Measurements from ENCODE around the gene TMED10. TPM values are rescaled to one million over a fixed set of nuclear protein-coding genes. Genes with fewer than 3 reads are reported as not detected.

Gene TMED10
- polyA plus RNA-seq, 1 of the 3 experiments (the other 2 are of a cell fraction): 168 TPM

DNA sequence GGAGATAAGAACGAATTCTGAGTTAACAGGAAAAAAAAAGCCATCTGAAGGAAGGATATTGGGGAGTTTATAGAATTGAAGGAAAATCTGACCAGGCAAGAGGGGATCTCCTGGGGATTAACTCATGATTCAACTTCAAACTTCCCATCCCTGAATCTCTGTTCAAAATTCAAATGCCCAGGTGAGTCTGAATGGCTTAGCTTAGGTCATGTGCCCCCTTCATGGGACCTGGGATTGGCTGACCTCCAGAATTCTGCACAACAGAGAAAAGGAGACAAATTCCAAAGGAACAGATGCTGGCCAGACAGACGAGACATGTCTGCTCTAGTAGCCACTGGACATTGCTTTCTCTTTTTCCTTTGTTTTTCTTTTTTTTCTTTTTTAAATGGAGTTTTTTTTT lies 26.2 kb upstream of the TMED10 start:
- Histone ChIP-seq H3K36me3 (replicated peaks in 1 of 2; ENCODE audit: control insufficient read depth in 1 of 2, insufficient read depth in 2 of 2, low read length in 1 of 2) (no peaks in the 10 kb centered on the region), H3K9ac (no peak overlapping the region), H3K9me3 (no peaks in the 10 kb centered on the region), H2AFZ (ENCODE audit: low read depth) (no peak overlapping the region), H3K4me3 (ENCODE audit: low read depth in 2 of 2, low read length in 1 of 2) (no peak overlapping the region), H3K27me3 (ENCODE audit: insufficient read depth) (no peaks in the 10 kb centered on the region), H3K79me2 (ENCODE audit: insufficient read depth) (no peaks in the 10 kb centered on the region), H3K4me2 (no peak overlapping the region), H3K9me2 (no peaks in the 10 kb centered on the region), H3F3A (replicated peaks; ENCODE audit: insufficient read depth) (no peaks in the 10 kb centered on the region), H4K20me1 (ENCODE audit: insufficient read depth) (no peaks in the 10 kb centered on the region), H3K4me1 (ENCODE audit: control insufficient read depth in 1 of 2, insufficient read depth in 2 of 2, low read depth in 1 of 2, low read length in 1 of 2) (peaks cover 0 to 11% of the 10 kb centered on the region in 2 experiments; a peak in 1 of 4 replicates), H3K27ac (ENCODE audit: low read depth in 2 of 2, low read length in 1 of 2) (no peak overlapping the region)
- WGBS (ENCODE audit: low lambda C conversion rate): 51% methylated on average over 2 of the region's 2 CpGs
- ChIA-PET CTCF (interaction anchor here (0.8 kb wide), 1 partner anchor 19 kb away, joined by 3 read pairs; no protein-coding TSS in a partner anchor), POLR2A (no interaction called here)
- TF ChIP-seq JUND (IDR thresholded peaks at IDR 0.05) (no peak), POLR2AphosphoS5 (IDR thresholded peaks at IDR 0.05; ENCODE audit: low read depth, low read length) (no peak)
- TF ChIP-seq, protein P1, sequence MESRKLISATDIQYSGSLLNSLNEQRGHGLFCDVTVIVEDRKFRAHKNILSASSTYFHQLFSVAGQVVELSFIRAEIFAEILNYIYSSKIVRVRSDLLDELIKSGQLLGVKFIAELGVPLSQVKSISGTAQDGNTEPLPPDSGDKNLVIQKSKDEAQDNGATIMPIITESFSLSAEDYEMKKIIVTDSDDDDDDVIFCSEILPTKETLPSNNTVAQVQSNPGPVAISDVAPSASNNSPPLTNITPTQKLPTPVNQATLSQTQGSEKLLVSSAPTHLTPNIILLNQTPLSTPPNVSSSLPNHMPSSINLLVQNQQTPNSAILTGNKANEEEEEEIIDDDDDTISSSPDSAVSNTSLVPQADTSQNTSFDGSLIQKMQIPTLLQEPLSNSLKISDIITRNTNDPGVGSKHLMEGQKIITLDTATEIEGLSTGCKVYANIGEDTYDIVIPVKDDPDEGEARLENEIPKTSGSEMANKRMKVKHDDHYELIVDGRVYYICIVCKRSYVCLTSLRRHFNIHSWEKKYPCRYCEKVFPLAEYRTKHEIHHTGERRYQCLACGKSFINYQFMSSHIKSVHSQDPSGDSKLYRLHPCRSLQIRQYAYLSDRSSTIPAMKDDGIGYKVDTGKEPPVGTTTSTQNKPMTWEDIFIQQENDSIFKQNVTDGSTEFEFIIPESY (IDR thresholded peaks at IDR 0.05; ENCODE audit: borderline replicate concordance, low read depth): no peak
- DNase-seq: no peak

DNA sequence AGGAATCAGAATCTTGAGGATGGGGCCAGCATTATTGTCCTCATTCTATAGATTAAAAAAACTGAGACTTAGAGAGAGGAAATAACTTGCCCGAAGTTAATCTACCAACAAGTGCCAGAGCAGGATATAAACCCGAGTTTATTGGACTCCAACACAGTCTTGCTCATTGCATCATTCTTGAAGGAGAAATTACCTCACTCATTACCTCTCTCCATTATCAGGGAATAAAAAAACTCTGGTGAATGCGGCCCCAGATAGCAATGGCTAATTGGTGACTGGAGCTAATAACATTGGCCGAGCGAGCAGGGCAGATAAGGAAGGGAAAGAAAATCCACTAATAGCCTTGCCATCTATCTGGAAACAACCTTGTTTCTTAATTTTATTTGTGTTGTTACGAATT lies 24.7 kb upstream of the TMED10 start:
- ChIA-PET POLR2A (no interaction called here), CTCF (no interaction called here)
- H3F3A ChIP-seq (replicated peaks; ENCODE audit: insufficient read depth): no peaks in the 10 kb centered on the region
- no peak overlapping the region for H2AFZ ChIP-seq (ENCODE audit: low read depth)
- no peaks in the 10 kb centered on the region for H3K36me3 ChIP-seq (replicated peaks in 1 of 2; ENCODE audit: control insufficient read depth in 1 of 2, insufficient read depth in 2 of 2, low read length in 1 of 2)
- H3K79me2 ChIP-seq (ENCODE audit: insufficient read depth): no peaks in the 10 kb centered on the region
- peak; percentile 34 for DNase-seq
- WGBS (ENCODE audit: low lambda C conversion rate): 68% methylated on average over 6 of the region's 6 CpGs
- H3K27ac ChIP-seq (ENCODE audit: low read depth in 2 of 2, low read length in 1 of 2): no peak overlapping the region
- no peaks in the 10 kb centered on the region for H3K27me3 ChIP-seq (ENCODE audit: insufficient read depth)
- peaks cover 0 to 11% of the 10 kb centered on the region in 2 experiments; a peak in 1 of 4 replicates for H3K4me1 ChIP-seq (ENCODE audit: control insufficient read depth in 1 of 2, insufficient read depth in 2 of 2, low read depth in 1 of 2, low read length in 1 of 2)
- no peaks in the 10 kb centered on the region for H3K9me2 ChIP-seq
- H3K9ac ChIP-seq: no peak overlapping the region
- no peak overlapping the region for H3K4me3 ChIP-seq (ENCODE audit: low read depth in 2 of 2, low read length in 1 of 2)
- TF ChIP-seq NFIC (IDR thresholded peaks at IDR 0.05; ENCODE audit: borderline replicate concordance) (no peak), ELF1 (IDR thresholded peaks at IDR 0.05) (no peak), TCF12 (IDR thresholded peaks at IDR 0.05) (no peak), TEAD4 (IDR thresholded peaks at IDR 0.05; ENCODE audit: borderline replicate concordance, insufficient read depth) (no peak), GABPA (IDR thresholded peaks at IDR 0.05; ENCODE audit: low read depth) (no peak), NRF1 (IDR thresholded peaks at IDR 0.05; ENCODE audit: low read depth, low read length) (no peak), YY1 (IDR thresholded peaks at IDR 0.05; ENCODE audit: low read depth) (no peak), JUND (IDR thresholded peaks at IDR 0.05) (no peak)
- TF ChIP-seq, protein P2, sequence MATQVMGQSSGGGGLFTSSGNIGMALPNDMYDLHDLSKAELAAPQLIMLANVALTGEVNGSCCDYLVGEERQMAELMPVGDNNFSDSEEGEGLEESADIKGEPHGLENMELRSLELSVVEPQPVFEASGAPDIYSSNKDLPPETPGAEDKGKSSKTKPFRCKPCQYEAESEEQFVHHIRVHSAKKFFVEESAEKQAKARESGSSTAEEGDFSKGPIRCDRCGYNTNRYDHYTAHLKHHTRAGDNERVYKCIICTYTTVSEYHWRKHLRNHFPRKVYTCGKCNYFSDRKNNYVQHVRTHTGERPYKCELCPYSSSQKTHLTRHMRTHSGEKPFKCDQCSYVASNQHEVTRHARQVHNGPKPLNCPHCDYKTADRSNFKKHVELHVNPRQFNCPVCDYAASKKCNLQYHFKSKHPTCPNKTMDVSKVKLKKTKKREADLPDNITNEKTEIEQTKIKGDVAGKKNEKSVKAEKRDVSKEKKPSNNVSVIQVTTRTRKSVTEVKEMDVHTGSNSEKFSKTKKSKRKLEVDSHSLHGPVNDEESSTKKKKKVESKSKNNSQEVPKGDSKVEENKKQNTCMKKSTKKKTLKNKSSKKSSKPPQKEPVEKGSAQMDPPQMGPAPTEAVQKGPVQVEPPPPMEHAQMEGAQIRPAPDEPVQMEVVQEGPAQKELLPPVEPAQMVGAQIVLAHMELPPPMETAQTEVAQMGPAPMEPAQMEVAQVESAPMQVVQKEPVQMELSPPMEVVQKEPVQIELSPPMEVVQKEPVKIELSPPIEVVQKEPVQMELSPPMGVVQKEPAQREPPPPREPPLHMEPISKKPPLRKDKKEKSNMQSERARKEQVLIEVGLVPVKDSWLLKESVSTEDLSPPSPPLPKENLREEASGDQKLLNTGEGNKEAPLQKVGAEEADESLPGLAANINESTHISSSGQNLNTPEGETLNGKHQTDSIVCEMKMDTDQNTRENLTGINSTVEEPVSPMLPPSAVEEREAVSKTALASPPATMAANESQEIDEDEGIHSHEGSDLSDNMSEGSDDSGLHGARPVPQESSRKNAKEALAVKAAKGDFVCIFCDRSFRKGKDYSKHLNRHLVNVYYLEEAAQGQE (IDR thresholded peaks at IDR 0.05; ENCODE audit: low read depth, low read length): no peak
- no peaks in the 10 kb centered on the region for H3K9me3 ChIP-seq
- no peaks in the 10 kb centered on the region for H4K20me1 ChIP-seq (ENCODE audit: insufficient read depth)
- H3K4me2 ChIP-seq: no peak overlapping the region
